ENCODE results near the gene RPS14. TPM values are rescaled to one million over a fixed set of nuclear protein-coding genes. Genes with fewer than 3 reads are reported as not detected.

RPS14 gene
- total RNA-seq, 1 donor from 2014 or later: 2,586 TPM

DNA sequence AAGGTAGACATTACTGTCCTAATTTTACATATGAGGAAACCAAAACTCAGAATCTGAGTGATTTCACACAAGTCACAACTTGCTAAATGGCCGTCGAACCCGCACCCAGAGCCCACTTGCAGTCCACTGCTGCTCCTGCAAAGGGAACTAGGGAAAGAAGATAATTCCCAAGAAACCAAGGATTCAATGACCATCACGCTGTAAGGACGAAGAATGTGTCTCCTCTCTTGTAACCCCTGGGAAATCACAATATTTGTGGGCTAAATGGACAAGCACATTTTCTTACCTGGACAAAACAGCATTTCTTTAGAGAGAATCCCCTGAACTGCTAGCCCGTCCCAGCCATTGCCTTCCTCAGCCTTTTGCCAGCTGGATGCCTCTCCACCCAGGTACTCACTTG lies 2.4 kb downstream of the RPS14 start:
- TF ChIP-seq, protein P1, sequence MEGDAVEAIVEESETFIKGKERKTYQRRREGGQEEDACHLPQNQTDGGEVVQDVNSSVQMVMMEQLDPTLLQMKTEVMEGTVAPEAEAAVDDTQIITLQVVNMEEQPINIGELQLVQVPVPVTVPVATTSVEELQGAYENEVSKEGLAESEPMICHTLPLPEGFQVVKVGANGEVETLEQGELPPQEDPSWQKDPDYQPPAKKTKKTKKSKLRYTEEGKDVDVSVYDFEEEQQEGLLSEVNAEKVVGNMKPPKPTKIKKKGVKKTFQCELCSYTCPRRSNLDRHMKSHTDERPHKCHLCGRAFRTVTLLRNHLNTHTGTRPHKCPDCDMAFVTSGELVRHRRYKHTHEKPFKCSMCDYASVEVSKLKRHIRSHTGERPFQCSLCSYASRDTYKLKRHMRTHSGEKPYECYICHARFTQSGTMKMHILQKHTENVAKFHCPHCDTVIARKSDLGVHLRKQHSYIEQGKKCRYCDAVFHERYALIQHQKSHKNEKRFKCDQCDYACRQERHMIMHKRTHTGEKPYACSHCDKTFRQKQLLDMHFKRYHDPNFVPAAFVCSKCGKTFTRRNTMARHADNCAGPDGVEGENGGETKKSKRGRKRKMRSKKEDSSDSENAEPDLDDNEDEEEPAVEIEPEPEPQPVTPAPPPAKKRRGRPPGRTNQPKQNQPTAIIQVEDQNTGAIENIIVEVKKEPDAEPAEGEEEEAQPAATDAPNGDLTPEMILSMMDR (IDR thresholded peaks at IDR 0.05; ENCODE audit: unreplicated experiment): no peak
- Mint-ChIP-seq H3K4me1 (peaks cover 15% of the 10 kb centered on the region), H3K4me3 (peak overlapping the region; percentile 99), H3K27ac (peak overlapping the region; percentile 100), H3K27me3 (ENCODE audit: low read depth) (no peaks in the 10 kb centered on the region), H3K9me3 (peaks cover 4% of the 10 kb centered on the region), H3K36me3 (peaks cover 32% of the 10 kb centered on the region)
- DNase-seq (ENCODE audit: low spot score in 2 of 2, unreplicated experiment in 2 of 2): no peak

DNA sequence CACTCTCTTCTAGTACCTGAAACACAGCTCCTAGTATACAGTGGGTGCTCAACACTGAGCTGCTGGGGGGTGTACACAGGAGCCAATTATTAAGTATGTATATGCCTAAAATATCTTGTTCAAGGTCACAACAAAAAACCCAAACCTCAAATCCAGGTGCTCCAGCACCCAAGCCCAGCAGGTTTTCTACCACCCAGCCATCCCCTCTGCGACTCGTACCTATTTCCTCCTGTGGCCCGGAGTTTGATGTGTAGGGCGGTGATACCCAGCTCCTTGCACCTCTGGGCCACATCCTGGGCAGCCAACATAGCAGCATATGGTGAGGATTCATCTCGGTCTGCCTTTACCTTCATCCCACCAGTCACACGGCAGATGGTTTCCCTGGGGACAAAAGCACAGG lies 3.0 kb downstream of the RPS14 start:
- TF ChIP-seq, protein P1 (IDR thresholded peaks at IDR 0.05; ENCODE audit: unreplicated experiment): no peak
- Mint-ChIP-seq H3K27me3 (ENCODE audit: low read depth) (no peaks in the 10 kb centered on the region), H3K36me3 (peaks cover 32% of the 10 kb centered on the region), H3K27ac (no peak overlapping the region), H3K9me3 (peaks cover 4% of the 10 kb centered on the region), H3K4me1 (peaks cover 15% of the 10 kb centered on the region), H3K4me3 (no peak overlapping the region)
- DNase-seq (ENCODE audit: low spot score in 2 of 2, unreplicated experiment in 2 of 2): no peak

DNA sequence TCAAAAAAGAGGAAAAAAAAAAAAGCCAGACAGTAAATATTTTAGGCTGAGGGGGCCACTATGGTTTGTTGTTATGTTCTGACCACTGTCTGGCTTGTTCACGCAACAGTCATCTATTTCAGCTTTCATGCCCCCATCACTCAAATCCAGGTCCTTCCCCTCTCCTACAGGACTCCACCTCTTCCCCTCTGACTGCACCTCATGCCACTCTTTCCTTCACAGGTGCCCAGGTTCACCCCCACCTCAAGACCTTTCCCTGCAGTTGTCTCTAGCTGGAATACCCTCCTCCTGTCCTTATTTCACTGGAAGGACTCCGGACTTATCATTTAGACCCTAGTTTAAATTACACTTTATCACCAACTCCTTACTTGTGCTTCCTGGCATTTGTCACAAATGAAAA lies 3.5 kb downstream of the RPS14 start:
- TF ChIP-seq, protein P1 (IDR thresholded peaks at IDR 0.05; ENCODE audit: unreplicated experiment): no peak
- Mint-ChIP-seq H3K4me1 (peaks cover 15% of the 10 kb centered on the region), H3K9me3 (peaks cover 4% of the 10 kb centered on the region), H3K4me3 (no peak overlapping the region), H3K36me3 (peaks cover 33% of the 10 kb centered on the region), H3K27ac (no peak overlapping the region), H3K27me3 (ENCODE audit: low read depth) (no peaks in the 10 kb centered on the region)
- DNase-seq (ENCODE audit: low spot score in 2 of 2, unreplicated experiment in 2 of 2): no peak

DNA sequence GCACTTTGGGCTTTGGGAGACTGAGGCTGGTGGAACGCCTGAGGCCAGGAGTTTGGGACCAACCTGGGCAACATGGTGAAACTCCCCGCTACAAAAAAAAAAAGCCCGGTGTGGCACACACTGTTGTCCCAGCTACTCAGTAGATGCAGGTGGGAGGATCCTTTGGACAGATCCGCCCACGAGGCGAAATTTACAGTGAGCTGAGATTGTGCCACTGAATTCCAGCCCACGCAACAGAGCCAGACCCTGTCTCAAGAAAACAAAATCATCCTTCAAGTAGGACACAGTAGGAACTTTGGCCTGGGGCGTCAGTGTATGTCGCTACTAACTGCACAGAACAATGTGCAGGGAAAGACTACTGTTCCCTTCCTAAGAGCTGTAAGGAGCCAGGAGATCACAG lies 4.8 kb downstream of the RPS14 start:
- no peak overlapping the region for H3K4me3 Mint-ChIP-seq
- H3K27me3 Mint-ChIP-seq (ENCODE audit: low read depth): no peaks in the 10 kb centered on the region
- no peak for DNase-seq (ENCODE audit: low spot score in 2 of 2, unreplicated experiment in 2 of 2)
- H3K9me3 Mint-ChIP-seq: no peaks in the 10 kb centered on the region
- H3K27ac Mint-ChIP-seq: peak overlapping the region; percentile 18
- peaks cover 15% of the 10 kb centered on the region for H3K4me1 Mint-ChIP-seq
- TF ChIP-seq, protein P1 (IDR thresholded peaks at IDR 0.05; ENCODE audit: unreplicated experiment): no peak
- H3K36me3 Mint-ChIP-seq: peaks cover 31% of the 10 kb centered on the region

DNA sequence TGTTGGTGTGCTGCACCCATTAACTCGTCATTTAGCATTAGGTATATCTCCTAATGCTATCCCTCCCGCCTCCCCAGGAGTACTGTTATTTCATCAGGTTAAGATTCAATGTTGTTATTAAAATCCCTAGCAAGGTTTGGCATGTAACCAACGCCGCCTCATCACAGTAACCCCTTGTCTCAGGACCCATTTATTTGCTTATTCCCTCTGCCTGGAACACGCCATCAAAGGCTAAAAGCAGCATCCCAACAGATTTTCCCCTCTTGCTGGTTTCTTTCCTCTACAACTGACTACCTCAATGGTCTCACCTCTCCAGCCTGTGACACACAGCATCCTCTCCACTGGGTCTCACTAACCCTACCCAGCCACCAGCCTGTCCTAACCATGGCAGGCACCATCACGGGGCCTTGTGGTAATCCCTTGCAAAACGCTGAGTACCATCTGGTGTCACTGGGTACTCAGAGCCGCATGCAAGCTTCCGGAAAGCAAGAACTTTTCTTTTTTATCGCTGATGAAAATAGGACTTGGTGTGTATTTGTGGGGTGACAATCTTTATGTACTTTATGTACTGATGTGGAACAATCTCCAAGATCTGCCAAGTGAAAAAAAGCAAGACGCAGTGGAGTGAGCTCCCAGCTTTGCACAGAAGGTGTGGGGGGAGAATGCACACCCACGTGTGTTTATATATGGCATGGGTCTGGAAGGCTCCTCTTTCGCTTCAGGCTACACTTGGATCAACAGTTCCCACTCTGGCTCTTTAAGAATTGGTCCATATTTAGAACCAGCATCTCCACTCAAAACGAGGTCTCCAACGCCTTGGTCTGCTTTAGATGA lies 6.1 kb downstream of the RPS14 start:
- DNase-seq (ENCODE audit: low spot score in 2 of 2, unreplicated experiment in 2 of 2): no peak
- no peak overlapping the region for H3K4me3 Mint-ChIP-seq
- no peak overlapping the region for H3K27ac Mint-ChIP-seq

More for the DNA sequence above, 6.1 kb downstream of the RPS14 start:
- peaks cover 12% of the 10 kb centered on the region for H3K4me1 Mint-ChIP-seq
- no peaks in the 10 kb centered on the region for H3K9me3 Mint-ChIP-seq
- no peaks in the 10 kb centered on the region for H3K27me3 Mint-ChIP-seq (ENCODE audit: low read depth)
- TF ChIP-seq, protein P1 (IDR thresholded peaks at IDR 0.05; ENCODE audit: unreplicated experiment): no peak
- H3K36me3 Mint-ChIP-seq: peaks cover 31% of the 10 kb centered on the region

All from mesothelial cell of epicardium (in vitro differentiated cells).